ENCODE results near the gene C20orf204. TPM values are rescaled to one million over a fixed set of nuclear protein-coding genes. Genes with fewer than 3 reads are reported as not detected.

C20orf204 gene
- total and polyA plus RNA-seq, 2 of the 8 experiments (the other 6 are each of a cell fraction or from before 2014, with no cell fraction given): 0.39 to 0.52 TPM

DNA sequence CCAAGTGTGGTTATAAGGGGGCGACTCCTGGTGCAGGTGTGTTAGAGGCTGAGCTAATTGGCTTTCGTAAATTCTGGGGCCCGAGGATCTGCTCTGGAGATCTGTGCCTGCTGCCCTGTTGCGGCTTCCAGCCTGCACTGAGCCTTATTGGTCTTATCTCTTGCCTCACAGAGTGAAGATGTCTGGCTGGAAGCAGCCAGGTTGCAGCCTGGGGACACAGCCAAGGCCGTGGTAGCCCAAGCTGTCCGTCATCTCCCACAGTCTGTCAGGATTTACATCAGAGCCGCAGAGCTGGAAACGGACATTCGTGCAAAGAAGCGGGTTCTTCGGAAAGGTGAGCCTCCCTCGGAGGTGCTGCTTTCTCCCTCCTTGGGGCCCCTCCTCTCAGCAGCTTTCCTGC lies 35.1 kb upstream of the C20orf204 start:
- H3K4me3 ChIP-seq (ENCODE audit: extremely low read depth in 1 of 4, insufficient read depth in 2 of 4, low read depth in 3 of 4, low read length in 4 of 4): no peak overlapping the region
- TF ChIP-seq, protein P1, sequence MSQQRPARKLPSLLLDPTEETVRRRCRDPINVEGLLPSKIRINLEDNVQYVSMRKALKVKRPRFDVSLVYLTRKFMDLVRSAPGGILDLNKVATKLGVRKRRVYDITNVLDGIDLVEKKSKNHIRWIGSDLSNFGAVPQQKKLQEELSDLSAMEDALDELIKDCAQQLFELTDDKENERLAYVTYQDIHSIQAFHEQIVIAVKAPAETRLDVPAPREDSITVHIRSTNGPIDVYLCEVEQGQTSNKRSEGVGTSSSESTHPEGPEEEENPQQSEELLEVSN (IDR thresholded peaks at IDR 0.05): no peak
- TF ChIP-seq KDM5A (IDR thresholded peaks at IDR 0.05; ENCODE audit: low read length): no peak
- TF ChIP-seq HDAC6 (IDR thresholded peaks at IDR 0.05; ENCODE audit: low read depth, low read length): no peak
- TF ChIP-seq BRCA1 (IDR thresholded peaks at IDR 0.05; ENCODE audit: low read depth, low read length): no peak
- TF ChIP-seq EGR1 (IDR thresholded peaks at IDR 0.05; ENCODE audit: borderline replicate concordance, low read depth, low read length): no peak
- TF ChIP-seq SIN3A (conservative IDR thresholded peaks at IDR 0.05 in 1 of 2, IDR thresholded peaks at IDR 0.05 in 1 of 2; ENCODE audit: low read depth in 1 of 2, low read length in 2 of 2): no peak
- no peak for TF ChIP-seq SAP30 (IDR thresholded peaks at IDR 0.05; ENCODE audit: insufficient read depth, insufficient replicate concordance, low read length)
- TF ChIP-seq NRF1 (IDR thresholded peaks at IDR 0.05; ENCODE audit: low read depth, low read length): no peak
- no peak for TF ChIP-seq RXRA (IDR thresholded peaks at IDR 0.05; ENCODE audit: insufficient read depth, low read depth, low read length)
- H4K5ac ChIP-seq (ENCODE audit: insufficient read length, low read depth, low read length): no peak overlapping the region
- no peak overlapping the region for H3K56ac ChIP-seq (replicated peaks; ENCODE audit: insufficient read length, low read depth, low read length)
- no peaks in the 10 kb centered on the region for H3K9me3 ChIP-seq (ENCODE audit: insufficient read depth in 2 of 2, low read depth in 1 of 2, low read length in 1 of 2)
- no peak overlapping the region for H4K8ac ChIP-seq (ENCODE audit: extremely low read depth, insufficient read depth, low read length)
- no peak overlapping the region for H3K23ac ChIP-seq (ENCODE audit: insufficient read length)
- H4K91ac ChIP-seq (replicated peaks; ENCODE audit: insufficient read length, low read length): no peak overlapping the region
- H2BK120ac ChIP-seq (replicated peaks; ENCODE audit: low read depth, low read length): no peak overlapping the region
- H3K36me3 ChIP-seq (ENCODE audit: control insufficient read depth in 2 of 4, insufficient read depth in 4 of 4, low read length in 3 of 4): peaks cover 17 to 66% (median 40%) of the 10 kb centered on the region in 4 experiments
- WGBS, 2 experiments (ENCODE audit: extremely low coverage in 1 of 2, insufficient coverage in 1 of 2, insufficient read length in 1 of 2, insufficient replicate concordance in 2 of 2, low coverage in 1 of 2, low lambda C conversion rate in 2 of 2, missing lambda C conversion rate in 1 of 2): 96% methylated on average over 12 of the region's 12 CpGs; no CpG with 5 or more reads in 1 of the 2 experiments
- H2BK5ac ChIP-seq (ENCODE audit: low read depth, low read length): no peak overlapping the region
- H2BK20ac ChIP-seq (ENCODE audit: low read length): no peak overlapping the region
- no peaks in the 10 kb centered on the region for H3K23me2 ChIP-seq (ENCODE audit: low read depth, low read length)
- no peak overlapping the region for H3K9ac ChIP-seq (replicated peaks in 1 of 4; ENCODE audit: extremely low read depth in 1 of 4, low read depth in 3 of 4, low read length in 3 of 4)
- no peak overlapping the region for H2AFZ ChIP-seq (ENCODE audit: low read length)
- no peak overlapping the region for H3K14ac ChIP-seq (ENCODE audit: insufficient read length)
- no peak overlapping the region for H3K4ac ChIP-seq (replicated peaks; ENCODE audit: insufficient read length, low read depth, low read length)
- ChIA-PET POLR2A (ENCODE audit: partially characterized antibody) (interaction anchor here (0.6 to 1.4 kb wide), 3 partner anchors 9 to 114 kb away, joined by 3 to 5 read pairs (median 4); no protein-coding TSS in a partner anchor), CTCF (ENCODE audit: partially characterized antibody) (no interaction called here)
- H3K18ac ChIP-seq (ENCODE audit: extremely low read depth, low read length): no peak overlapping the region
- peaks cover 7% of the 10 kb centered on the region for H3K79me1 ChIP-seq (ENCODE audit: low read depth, low read length)
- 0 out of 7 replicates have a peak, but pooled peaks cover 0 to 2% (median 0%) of the 10 kb centered on the region in 4 experiments for H3K4me1 ChIP-seq (replicated peaks in 1 of 4; ENCODE audit: control insufficient read depth in 3 of 4, insufficient read depth in 4 of 4, low read length in 3 of 4)
- H3K27me3 ChIP-seq (replicated peaks in 1 of 4; ENCODE audit: control insufficient read depth in 3 of 4, extremely low read depth in 1 of 4, insufficient read depth in 3 of 4, low read length in 3 of 4): no peaks in the 10 kb centered on the region
- no peak overlapping the region for H2AK5ac ChIP-seq (ENCODE audit: low read depth, low read length)
- peaks cover 7 to 9% of the 10 kb centered on the region in 2 experiments for H4K20me1 ChIP-seq (replicated peaks in 1 of 2; ENCODE audit: control insufficient read depth in 1 of 2, insufficient read depth in 2 of 2, low read length in 2 of 2)
- H2BK15ac ChIP-seq (ENCODE audit: low read length): no peak overlapping the region
- no peak overlapping the region for H3K4me2 ChIP-seq (ENCODE audit: insufficient read depth in 1 of 2, low read depth in 2 of 2, low read length in 2 of 2)
- no peaks in the 10 kb centered on the region for H3K79me2 ChIP-seq (ENCODE audit: control insufficient read depth in 1 of 2, insufficient read depth in 2 of 2, low read length in 2 of 2)
- FAIRE-seq (no peak), DNase-seq (ENCODE audit: low read depth in 1 of 2, low spot score in 2 of 2) (no peak)
- H3K27ac ChIP-seq (ENCODE audit: low read depth, low read length): no peak overlapping the region
- no peak overlapping the region for H2BK12ac ChIP-seq (ENCODE audit: low read depth, low read length)
